ENCODE data around the gene EAPP.

DNA sequence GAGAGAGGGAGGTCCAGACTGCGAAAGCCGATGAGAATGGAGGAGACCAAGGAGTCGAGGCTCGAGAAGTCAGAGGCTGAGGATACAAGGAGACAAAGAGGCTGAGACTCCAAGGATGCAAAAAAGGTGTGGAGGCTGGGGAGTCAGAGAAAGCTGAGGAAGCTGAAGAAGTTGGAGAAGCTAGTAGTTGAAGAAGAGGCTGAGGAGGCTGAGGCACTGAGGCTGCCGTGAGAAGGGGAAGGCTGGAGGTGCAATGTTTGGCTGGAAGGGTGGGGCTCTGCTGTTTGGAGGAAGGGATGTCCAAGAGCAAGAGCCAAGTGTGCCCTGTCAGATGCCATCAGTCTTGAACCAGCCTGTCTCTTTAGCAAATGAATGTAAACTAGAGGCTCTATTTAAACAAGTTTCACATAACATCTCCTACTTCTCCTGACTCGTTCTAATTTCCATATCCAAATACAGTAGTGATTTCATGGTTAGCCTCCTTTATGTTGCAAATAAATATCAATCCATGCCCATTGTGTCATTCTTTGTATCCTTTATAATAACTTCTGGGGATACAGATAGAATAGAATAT, 66.7 kb downstream of the EAPP start:
- TF ChIP-seq EZH2 (IDR thresholded peaks at IDR 0.05; ENCODE audit: low read depth): no peak
- TF ChIP-seq, protein P1, sequence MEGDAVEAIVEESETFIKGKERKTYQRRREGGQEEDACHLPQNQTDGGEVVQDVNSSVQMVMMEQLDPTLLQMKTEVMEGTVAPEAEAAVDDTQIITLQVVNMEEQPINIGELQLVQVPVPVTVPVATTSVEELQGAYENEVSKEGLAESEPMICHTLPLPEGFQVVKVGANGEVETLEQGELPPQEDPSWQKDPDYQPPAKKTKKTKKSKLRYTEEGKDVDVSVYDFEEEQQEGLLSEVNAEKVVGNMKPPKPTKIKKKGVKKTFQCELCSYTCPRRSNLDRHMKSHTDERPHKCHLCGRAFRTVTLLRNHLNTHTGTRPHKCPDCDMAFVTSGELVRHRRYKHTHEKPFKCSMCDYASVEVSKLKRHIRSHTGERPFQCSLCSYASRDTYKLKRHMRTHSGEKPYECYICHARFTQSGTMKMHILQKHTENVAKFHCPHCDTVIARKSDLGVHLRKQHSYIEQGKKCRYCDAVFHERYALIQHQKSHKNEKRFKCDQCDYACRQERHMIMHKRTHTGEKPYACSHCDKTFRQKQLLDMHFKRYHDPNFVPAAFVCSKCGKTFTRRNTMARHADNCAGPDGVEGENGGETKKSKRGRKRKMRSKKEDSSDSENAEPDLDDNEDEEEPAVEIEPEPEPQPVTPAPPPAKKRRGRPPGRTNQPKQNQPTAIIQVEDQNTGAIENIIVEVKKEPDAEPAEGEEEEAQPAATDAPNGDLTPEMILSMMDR (conservative IDR thresholded peaks at IDR 0.05): no peak

Data from PC-9 (cell line).